Aorta (tissue), 5 donors: Measurements from ENCODE around the gene DDO. TPM values are rescaled to one million over a fixed set of nuclear protein-coding genes. Genes with fewer than 3 reads are reported as not detected.

Source experiments
- ATAC-seq: fragments of 200-7000 bp; cut with Tn5 transposase; one replicate; pipeline ENCODE4 v1.9.1; 2022; ENCODE audit warnings: moderate library complexity; ENCODE audit not compliant: low FRiP score
- DNase-seq, 2 donors: peaks; one replicate each; pipeline ENCODE4 v3.0.0-alpha.2; 2020
- H3K27ac ChIP-seq, 2 donors: one replicate each; pipeline ENCODE4 v1.5.1; 2013; ENCODE audit warnings: low read length in 2 of 2, mild to moderate bottlenecking in 2 of 2, moderate library complexity in 2 of 2, control low read depth in 1 of 2, inconsistent platforms in 1 of 2, low read depth in 1 of 2
- H3K27me3 ChIP-seq, 2 donors: one replicate each; pipeline ENCODE4 v1.6.1; 2013; ENCODE audit warnings: control low read depth in 1 of 2, low read length in 1 of 2, mild to moderate bottlenecking in 1 of 2, moderate library complexity in 1 of 2; ENCODE audit not compliant: insufficient read depth in 2 of 2, control insufficient read depth in 1 of 2
- H3K36me3 ChIP-seq, 2 donors: one replicate each; pipeline ENCODE4 v1.6.1; 2013; ENCODE audit warnings: control low read depth in 1 of 2, low read length in 1 of 2, mild to moderate bottlenecking in 1 of 2; ENCODE audit not compliant: insufficient read depth in 2 of 2, control insufficient read depth in 1 of 2
- H3K4me1 ChIP-seq, 2 donors: one replicate each; pipeline ENCODE4 v1.6.1; 2013; ENCODE audit warnings: low read length in 2 of 2, control low read depth in 1 of 2, mild to moderate bottlenecking in 1 of 2, moderate library complexity in 1 of 2; ENCODE audit not compliant: insufficient read depth in 2 of 2, control insufficient read depth in 1 of 2
- H3K4me3 ChIP-seq, 2 donors: one replicate each; pipeline ENCODE4 v1.5.1; 2013; ENCODE audit warnings: low read length in 2 of 2, control low read depth in 1 of 2, mild to moderate bottlenecking in 1 of 2
- H3K9me3 ChIP-seq: one replicate; pipeline ENCODE4 v1.6.1; 2013; ENCODE audit warnings: mild to moderate bottlenecking, low read length; ENCODE audit not compliant: control insufficient read depth
- WGBS, 2 donors: extraction: QIAGEN DNeasy Blood & Tissue Kit; methylation state at CpG; one replicate each; pipeline ENCODE4 v1.1.7; 2013; 5-methylcytosine and 5-hydroxymethylcytosine counted together
- intact Hi-C, 2 donors: fragments of 100-400 bp; cut with DNase I; formaldehyde crosslinking; loops; one replicate each; pipeline versions ENCODE4 v1.14.2 to v1.15.0; 2022
- polyA plus RNA-seq, 2 donors: library from polyadenylated mRNA; stranded (reverse); fragments of 200-250 nt; gene quantifications; one replicate each; pipeline ENCODE4 v1.2.3, GENCODE V29; 2013
- total RNA-seq, 2 donors: library from RNA; stranded (reverse); fragmentation: NEBNext Ultra II Directional; extraction: Animal tissue kit (Norgen Biotek cat#: 25700); gene quantifications; one replicate each; pipeline ENCODE4 v1.2.1, GENCODE V29; 2021
- donor health status: healthy with polysubstance abuse.
- donor health status: Bipolar disorder and iron deficiency.
- donor health status: DM: no; HTN: no; CAD: no.
- donor health status: DM: no; HTN: no; CAD: no.
- donor health status: DM: yes; HTN: yes; CAD: no.

DDO gene
- total and polyA plus RNA-seq, 4 donors: 1.3 to 6.6 (median 2.7) TPM

- no peak for DNase-seq
- Histone ChIP-seq H3K27me3 (peaks cover 0 to 1% of the 10 kb centered on the region in 2 donors), H3K4me1 (no peaks in the 10 kb centered on the region), H3K4me3 (no peak overlapping the region), H3K36me3 (no peaks in the 10 kb centered on the region), H3K27ac (no peak overlapping the region), H3K9me3 (no peaks in the 10 kb centered on the region)
- intact Hi-C loops: no loop called here
- WGBS, 2 donors: 97 to 100% methylated on average over 2 of the region's 2 CpGs
- ATAC-seq: no peak
Measured at GRCh38 chr6:110428153-110428552, 12.8 kb upstream of the DDO start.

GRCh38 chr6:110425816-110426215 is 10.4 kb upstream of the DDO start:
- H3K36me3 ChIP-seq: no peaks in the 10 kb centered on the region
- no peaks in the 10 kb centered on the region for H3K4me1 ChIP-seq
- 15 to 28% methylated on average over 5 of the region's 5 CpGs for WGBS, 2 donors
- no peak overlapping the region for H3K4me3 ChIP-seq
- DNase-seq (no peak), ATAC-seq (no peak)
- H3K27ac ChIP-seq: no peak overlapping the region
- no peaks in the 10 kb centered on the region for H3K9me3 ChIP-seq
- peaks cover 0 to 1% of the 10 kb centered on the region in 2 donors for H3K27me3 ChIP-seq
- intact Hi-C loops: no loop called here

GRCh38 chr6:110422444-110422822 is 7.1 kb upstream of the DDO start:
- Histone ChIP-seq H3K4me1 (no peaks in the 10 kb centered on the region), H3K9me3 (no peaks in the 10 kb centered on the region), H3K36me3 (no peaks in the 10 kb centered on the region), H3K4me3 (no peak overlapping the region), H3K27ac (no peak overlapping the region), H3K27me3 (no peaks in the 10 kb centered on the region)
- intact Hi-C loops: no loop called here
- DNase-seq (no peak), ATAC-seq (no peak)

DNA sequence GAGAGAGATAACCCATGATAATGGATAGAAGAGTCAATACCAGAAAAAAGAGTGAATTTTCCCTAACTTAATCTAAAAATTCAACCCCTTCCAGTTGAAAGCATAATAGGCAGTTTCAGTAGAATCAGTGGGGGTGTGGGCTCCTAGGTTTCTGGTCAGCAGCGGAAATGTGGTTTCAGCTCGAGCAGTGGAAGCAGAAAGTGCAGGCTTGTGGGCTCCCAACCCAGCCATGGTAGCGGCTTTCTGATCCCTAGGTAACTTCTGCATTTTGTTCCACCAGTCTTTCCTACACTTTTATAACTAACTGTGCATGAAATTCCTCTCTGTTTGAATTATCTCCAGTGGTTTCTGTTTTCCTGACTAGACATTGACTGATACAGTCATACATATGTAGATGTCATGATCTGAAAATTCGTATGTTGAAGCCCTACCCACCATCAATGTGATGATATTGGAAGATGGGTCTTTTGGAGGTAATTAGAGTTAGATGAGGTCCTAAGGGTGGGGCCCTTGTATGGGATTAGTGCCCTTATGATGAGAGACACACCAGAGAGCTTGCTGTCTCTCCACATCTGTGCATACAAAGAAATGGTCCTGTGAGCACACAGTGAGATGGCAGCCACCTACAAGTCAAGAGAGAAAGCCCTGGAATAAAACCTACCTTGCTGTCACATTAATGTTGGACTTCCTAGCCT is 6.5 kb upstream of the DDO start:
- H3K27ac ChIP-seq: no peak overlapping the region
- DNase-seq (no peak), ATAC-seq (no peak)
- intact Hi-C loops: no loop called here
- no peak overlapping the region for H3K4me3 ChIP-seq
- H3K9me3 ChIP-seq: no peaks in the 10 kb centered on the region
- no peaks in the 10 kb centered on the region for H3K4me1 ChIP-seq
- 79 to 90% methylated on average over 4 of the region's 4 CpGs for WGBS, 2 donors
- H3K36me3 ChIP-seq: no peaks in the 10 kb centered on the region
- no peaks in the 10 kb centered on the region for H3K27me3 ChIP-seq

DNA sequence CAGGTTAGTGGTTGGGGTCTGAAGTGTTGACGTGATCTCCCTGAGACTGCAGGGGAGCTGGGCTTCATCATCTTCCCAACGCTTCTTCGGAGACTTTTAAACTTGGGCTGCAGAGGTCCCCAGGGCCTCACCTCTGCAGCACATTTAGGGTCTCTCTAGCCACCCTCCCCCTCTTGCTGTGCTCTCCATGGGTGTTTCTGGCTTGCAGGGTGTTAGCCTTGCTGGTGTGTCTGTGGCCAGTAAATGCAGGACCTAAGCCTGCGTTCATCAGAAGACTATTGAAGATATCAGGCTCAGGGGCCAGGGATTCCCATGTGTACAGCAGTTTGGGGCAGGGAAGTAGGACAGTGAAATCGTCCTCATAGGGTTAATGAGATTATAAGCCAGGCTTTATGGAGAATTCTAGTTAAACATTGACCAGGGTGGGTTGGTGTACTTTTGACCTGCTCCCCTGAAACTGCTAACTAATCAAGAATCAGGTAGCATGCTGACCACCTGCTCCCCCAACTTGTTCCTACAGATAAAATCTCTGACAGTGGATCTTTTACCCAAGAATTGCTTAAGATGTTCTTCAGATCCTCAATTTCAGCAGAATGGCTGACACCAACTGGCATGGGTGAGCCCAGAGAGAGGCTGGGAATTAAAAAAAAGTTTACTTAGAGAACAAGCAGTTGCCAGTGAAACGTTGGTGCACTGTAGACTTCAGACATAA is 3.8 kb upstream of the DDO start:
- intact Hi-C loops: no loop called here
- Histone ChIP-seq H3K4me3 (no peak overlapping the region), H3K27ac (no peak overlapping the region), H3K9me3 (no peaks in the 10 kb centered on the region), H3K36me3 (no peaks in the 10 kb centered on the region), H3K27me3 (no peaks in the 10 kb centered on the region), H3K4me1 (no peaks in the 10 kb centered on the region)
- no peak for DNase-seq
- ATAC-seq: no peak
- WGBS, 2 donors: 71 to 73% methylated on average over 6 of the region's 6 CpGs

DNA sequence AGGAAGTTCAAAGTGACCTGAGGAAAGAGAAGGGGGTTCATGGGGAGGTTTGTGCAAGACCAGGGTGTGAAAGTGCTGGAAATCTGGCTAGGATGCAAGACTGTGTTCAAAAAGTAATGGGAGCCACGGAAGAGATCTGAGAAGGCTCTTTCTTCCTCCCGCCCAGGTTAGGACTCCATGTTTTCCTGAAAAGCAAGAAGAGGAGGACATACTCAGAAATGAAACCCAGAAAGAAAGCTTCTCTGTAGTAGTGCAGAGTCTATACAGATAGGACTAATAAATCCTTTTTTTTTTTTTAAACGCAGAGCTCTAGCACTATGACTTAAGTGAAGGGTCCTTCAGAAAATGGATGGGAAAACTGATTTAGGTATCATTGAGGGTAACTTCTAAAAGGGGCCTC is 3.2 kb upstream of the DDO start:
- Histone ChIP-seq H3K9me3 (no peaks in the 10 kb centered on the region), H3K4me3 (no peak overlapping the region), H3K27me3 (no peaks in the 10 kb centered on the region), H3K27ac (no peak overlapping the region), H3K4me1 (no peaks in the 10 kb centered on the region), H3K36me3 (no peaks in the 10 kb centered on the region)
- DNase-seq (no peak), ATAC-seq (no peak)
- intact Hi-C loops: no loop called here
- WGBS, 2 donors: 90 to 94% methylated on average over 3 of the region's 3 CpGs

DNA sequence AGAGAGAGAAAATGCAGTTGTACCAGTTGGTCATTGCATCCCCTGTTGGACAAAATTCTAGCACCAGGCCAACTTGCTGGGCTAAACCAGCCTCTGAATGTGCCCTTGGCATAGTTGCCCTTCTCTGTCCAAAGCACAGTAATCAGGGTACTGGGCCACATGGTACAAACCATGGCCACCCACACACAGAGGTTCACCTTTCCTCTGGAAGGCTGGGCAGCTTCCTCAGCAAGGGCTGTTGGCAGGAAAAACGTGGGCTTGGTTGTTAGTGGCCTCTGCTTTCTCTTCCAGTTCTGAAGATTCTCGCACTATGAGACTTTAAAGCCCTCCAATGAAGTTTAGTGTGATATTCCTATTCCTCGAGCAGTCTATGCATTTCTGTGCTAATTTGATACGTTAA is 706 bp downstream of the DDO start:
- Histone ChIP-seq H3K36me3 (no peaks in the 10 kb centered on the region), H3K9me3 (no peaks in the 10 kb centered on the region), H3K27me3 (no peaks in the 10 kb centered on the region), H3K4me1 (no peaks in the 10 kb centered on the region), H3K27ac (peak overlapping the region; percentile 58 to 75), H3K4me3 (no peak overlapping the region)
- ATAC-seq (no peak), DNase-seq (no peak)
- intact Hi-C loops: no loop called here
- 19 to 21% methylated on average over 4 of the region's 4 CpGs for WGBS, 2 donors

- WGBS, 2 donors: 76 to 88% methylated on average over 8 of the region's 8 CpGs
- Histone ChIP-seq H3K36me3 (peaks cover 0 to 2% of the 10 kb centered on the region in 2 donors), H3K4me3 (no peak overlapping the region), H3K4me1 (no peaks in the 10 kb centered on the region), H3K27ac (no peak overlapping the region), H3K9me3 (no peaks in the 10 kb centered on the region), H3K27me3 (no peaks in the 10 kb centered on the region)
- peak in 1 of 2 donors; percentile 66 for DNase-seq
- intact Hi-C loops: no loop called here
- ATAC-seq: no peak
Measured at GRCh38 chr6:110412360-110412759, 3.0 kb downstream of the DDO start.

- intact Hi-C loops: no loop called here
- peaks cover 0 to 2% of the 10 kb centered on the region in 2 donors for H3K36me3 ChIP-seq
- no peak overlapping the region for H3K4me3 ChIP-seq
- H3K27ac ChIP-seq: no peak overlapping the region
- WGBS, 2 donors: 67 to 81% methylated on average over 4 of the region's 4 CpGs
- H3K4me1 ChIP-seq: no peaks in the 10 kb centered on the region
- no peak for ATAC-seq
- no peaks in the 10 kb centered on the region for H3K27me3 ChIP-seq
- H3K9me3 ChIP-seq: no peaks in the 10 kb centered on the region
- no peak for DNase-seq
Measured at GRCh38 chr6:110410511-110410910, 4.9 kb downstream of the DDO start.
